HG03378 (cell line): Measurements from ENCODE around the gene OR6C6.
"Not testable (repeated sequence)": the region's sequence is repeated elsewhere in the genome, so short reads cannot be mapped to it uniquely, and the experiment has no call there.

Experiments
- ATAC-seq: cut with Tn5 transposase; IDR thresholded peaks from one replicate; pipeline ENCODE4 v1.9.1; 2021; ENCODE audit warnings: mild to moderate bottlenecking, moderate library complexity; ENCODE audit not compliant: unreplicated experiment

OR6C6 gene

GRCh38 chr12:55296469-55296868 is at the start of gene OR6C6:
Gene OR6C6 (minus strand): TSS chr12:55296569. CDS start chr12:55295232, 1,337 bp downstream.
- no peak for ATAC-seq

DNA sequence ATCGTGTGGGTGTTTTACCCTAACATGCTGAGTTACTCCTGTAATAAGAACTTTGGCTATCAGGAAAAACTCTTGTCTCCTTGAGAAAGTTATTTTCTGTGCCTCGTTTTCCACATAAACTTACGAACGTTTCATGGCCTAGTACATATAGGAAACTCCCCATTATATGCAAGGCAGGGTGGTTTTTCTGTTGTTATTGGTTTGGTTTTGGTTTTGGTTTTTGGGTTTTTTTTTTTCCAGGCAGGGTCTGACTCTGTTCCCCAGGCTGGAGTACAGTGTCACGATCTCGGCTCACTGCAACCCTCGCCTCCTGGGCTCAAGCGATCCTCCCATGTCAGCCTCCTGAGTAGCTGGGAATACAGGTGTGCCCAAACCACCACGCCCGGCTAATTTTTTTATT is 39.6 kb upstream of the OR6C6 start:
- ATAC-seq: no peak

GRCh38 chr12:55330446-55330845 is 34.1 kb upstream of the OR6C6 start, which contains the start of gene OR6C3:
Gene OR6C3 (plus strand): TSS chr12:55330746. CDS start chr12:55331701, 955 bp downstream.
- no peak for ATAC-seq

GRCh38 chr12:55325801-55326200 is 29.4 kb upstream of the OR6C6 start:
- ATAC-seq: not testable (repeated sequence)

DNA sequence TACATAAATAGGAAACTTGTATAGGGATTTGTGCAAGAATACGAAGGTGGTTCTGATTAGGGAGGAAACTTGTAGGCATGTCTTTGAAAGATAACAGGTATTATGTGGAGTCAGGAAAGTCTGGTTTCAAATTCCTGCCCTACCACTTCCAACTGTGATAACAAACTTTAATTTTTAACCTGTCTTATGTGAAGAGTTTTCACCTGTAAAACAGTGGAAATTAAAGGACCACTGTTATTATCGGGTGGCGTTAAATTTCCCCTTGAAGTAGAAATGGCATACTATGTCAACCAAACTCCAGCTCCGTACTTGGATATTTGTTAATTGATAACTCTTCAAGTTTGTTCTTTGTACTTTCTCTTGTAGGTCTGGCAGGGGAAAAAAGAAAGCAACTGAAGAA is 23.8 kb upstream of the OR6C6 start:
- ATAC-seq: no peak

- ATAC-seq: no peak
These were observed 17.7 kb upstream of the OR6C6 start, which contains the start of gene OR6C1 for GRCh38 chr12:55314043-55314442. Gene OR6C1 (plus strand): TSS chr12:55314343. CDS start chr12:55320600, 6,257 bp downstream.

GRCh38 chr12:55289999-55290398 is 6.4 kb downstream of the OR6C6 start:
- no peak for ATAC-seq

GRCh38 chr12:55280991-55281390 is 15.4 kb downstream of the OR6C6 start:
- no peak for ATAC-seq

- no peak for ATAC-seq
These were observed 38.1 kb downstream of the OR6C6 start for GRCh38 chr12:55258303-55258702.

GRCh38 chr12:55256831-55257230 is 39.5 kb downstream of the OR6C6 start:
- no peak for ATAC-seq

DNA sequence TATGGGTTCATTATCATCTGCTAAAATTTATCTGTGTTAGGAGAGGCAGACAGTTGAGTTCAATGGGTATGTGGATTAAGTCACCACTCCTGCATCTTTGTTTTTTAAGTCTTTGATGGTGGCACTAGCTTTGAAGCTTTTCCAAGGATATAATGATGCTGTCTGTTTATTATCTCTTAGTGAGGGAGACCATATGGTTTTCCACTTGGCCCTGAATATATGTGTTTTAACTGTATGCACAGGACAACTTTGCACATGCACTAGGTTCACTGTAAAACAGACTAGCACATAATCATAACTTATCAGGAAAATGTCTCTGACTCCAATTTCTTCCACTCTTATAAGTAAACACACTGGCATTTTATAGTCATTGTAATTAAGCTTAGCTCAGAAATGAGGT is 43.1 kb downstream of the OR6C6 start:
- no peak for ATAC-seq

DNA sequence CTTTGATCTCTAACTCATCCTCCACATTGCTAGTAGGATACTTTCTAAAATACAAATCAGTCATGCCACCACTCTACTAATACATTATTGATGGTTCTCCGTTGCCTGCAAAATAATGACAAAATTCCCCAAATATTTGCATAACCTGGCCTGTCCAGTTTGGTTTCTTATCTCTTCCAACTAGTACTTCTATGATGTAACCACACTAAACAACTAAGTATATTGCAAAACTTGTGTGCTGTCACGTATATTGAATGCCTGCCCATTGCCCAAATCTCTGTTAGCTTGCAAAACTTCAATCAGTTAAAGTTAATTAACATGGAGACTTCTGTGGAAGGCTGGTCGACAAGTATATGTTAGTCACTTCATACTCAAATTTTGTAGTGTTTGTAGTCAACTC is 45.4 kb downstream of the OR6C6 start:
- ATAC-seq: no peak

- ATAC-seq: no peak
These were observed 50.2 kb downstream of the OR6C6 start for GRCh38 chr12:55246159-55246558.

DNA sequence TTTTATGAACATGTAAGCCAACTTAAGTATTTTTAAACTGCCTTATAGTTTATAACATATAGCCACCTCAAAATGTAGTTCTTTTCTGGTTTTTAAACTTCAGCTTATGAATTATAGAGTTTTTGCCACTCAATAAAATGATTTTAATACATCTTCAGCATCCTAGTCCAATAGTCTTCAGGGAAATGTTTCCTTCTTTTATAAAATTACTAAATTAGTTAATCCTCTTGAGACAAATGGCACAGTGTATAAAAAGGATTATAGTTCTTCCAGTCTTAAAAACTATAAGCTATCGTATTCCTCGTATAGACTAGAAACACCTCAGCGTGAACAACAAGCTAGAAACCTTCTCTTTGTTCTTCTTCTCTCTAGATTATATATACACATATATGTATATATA is 52.1 kb downstream of the OR6C6 start, which contains the start of gene OR6C74:
OR6C74 (plus strand) TSS at position 301 of the 400 bp plus-strand sequence. CDS start 2,679 bp downstream, outside the sequence.
- no peak for ATAC-seq
